HG03066 (cell line): ENCODE measurements around the gene LIPN.

ENCODE experiments used
- ATAC-seq: cut with Tn5 transposase; IDR thresholded peaks from one replicate; pipeline ENCODE4 v1.9.1; 2021; ENCODE audit warnings: low read depth; ENCODE audit not compliant: unreplicated experiment

Gene LIPN

DNA sequence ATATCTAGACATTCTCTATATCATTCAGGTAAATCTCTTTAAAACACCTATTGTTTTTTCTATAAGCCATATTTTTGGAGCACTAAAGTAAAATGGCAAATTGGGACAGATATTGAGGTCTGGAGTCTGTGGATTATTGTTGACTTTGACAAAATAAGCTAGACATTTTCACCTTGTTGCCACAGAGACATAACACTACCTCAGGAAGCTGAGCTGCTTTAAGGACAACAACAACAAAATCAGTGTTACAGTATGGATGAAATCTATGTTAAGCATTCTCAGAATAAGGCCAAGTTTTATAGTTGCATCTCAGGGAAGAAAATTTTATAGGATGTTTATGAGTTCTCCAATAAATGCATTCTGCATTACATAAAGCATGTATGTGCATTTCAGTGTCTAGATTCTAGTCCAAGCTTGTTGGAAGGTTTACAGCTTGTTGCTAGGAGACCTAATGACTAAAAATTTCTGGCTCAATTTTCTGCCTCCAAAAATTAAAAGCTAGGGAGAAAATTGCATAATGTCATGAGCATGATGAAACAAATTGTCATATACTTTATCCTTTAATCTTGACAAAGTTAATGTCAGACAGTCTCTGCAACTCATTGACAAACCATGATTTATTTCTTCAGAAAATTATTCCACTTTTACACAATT lies 61.1 kb downstream of the LIPN start:
- no peak for ATAC-seq

DNA sequence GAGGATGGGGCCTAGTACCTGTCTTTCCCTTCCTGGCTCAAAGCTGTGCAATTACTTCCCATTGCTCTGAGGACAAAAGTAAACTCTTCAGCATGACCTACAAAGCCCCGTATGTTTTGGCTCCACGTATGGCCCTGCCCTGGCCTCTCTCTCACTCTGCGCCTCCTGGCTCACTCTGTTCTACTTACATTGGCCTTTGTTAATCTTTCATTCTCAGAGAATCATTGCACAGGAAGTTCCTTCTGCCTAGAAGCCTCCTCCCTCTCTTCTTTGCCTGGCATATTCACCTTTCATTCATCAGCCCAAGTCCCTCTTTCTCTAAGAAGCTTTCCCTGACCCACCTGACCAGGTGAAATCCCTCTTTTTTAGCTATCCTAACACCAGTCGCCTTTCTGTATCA lies 66.6 kb downstream of the LIPN start:
- ATAC-seq: no peak

- ATAC-seq: no peak
These were observed 67.9 kb downstream of the LIPN start for GRCh38 chr10:88827671-88828070.

- ATAC-seq: no peak
These were observed 68.5 kb downstream of the LIPN start for GRCh38 chr10:88828310-88828709.
